Astrocyte (in vitro differentiated cells and primary cell): ENCODE data around the gene CHMP4B. TPM values are rescaled to one million over a fixed set of nuclear protein-coding genes. Genes with fewer than 3 reads are reported as not detected.

ENCODE experiments used
- DNase-seq: peaks from one replicate; pipeline ENCODE4 v3.0.0-alpha.2; 2010; ENCODE audit warnings: low read depth
- FAIRE-seq: peaks from 2 replicates; lab custom pipeline; 2011; peaks lifted over from hg19 to GRCh38; lab: Jason Lieb, UNC
- H2AFZ ChIP-seq: 2 replicates; pipeline ENCODE4 v1.6.0; 2012; ENCODE audit warnings: low read depth, low read length, inconsistent platforms
- H3K27ac ChIP-seq: 2 replicates; pipeline ENCODE4 v1.5.1; 2011; ENCODE audit warnings: low read depth, low read length, inconsistent platforms
- H3K27me3 ChIP-seq: 2 replicates; pipeline ENCODE4 v1.6.0; 2011; ENCODE audit warnings: low read length, inconsistent platforms; ENCODE audit not compliant: insufficient read depth
- H3K36me3 ChIP-seq: 2 replicates; pipeline ENCODE4 v1.5.1; 2011; ENCODE audit warnings: low read length, inconsistent platforms; ENCODE audit not compliant: insufficient read depth
- H3K4me1 ChIP-seq: 2 replicates; pipeline ENCODE4 v1.5.1; 2011; ENCODE audit warnings: low read length, inconsistent platforms; ENCODE audit not compliant: insufficient read depth
- H3K4me2 ChIP-seq: 2 replicates; pipeline ENCODE4 v1.6.0; 2012; ENCODE audit warnings: low read length, inconsistent platforms
- H3K4me3 ChIP-seq: 2 replicates; pipeline ENCODE4 v1.5.1; 2011; ENCODE audit warnings: low read depth, mild to moderate bottlenecking, low read length, inconsistent platforms; ENCODE audit not compliant: insufficient read depth
- H3K79me2 ChIP-seq: 2 replicates; pipeline ENCODE4 v1.6.0; 2012; ENCODE audit warnings: mild to moderate bottlenecking, low read length, inconsistent platforms; ENCODE audit not compliant: insufficient read depth
- H3K9ac ChIP-seq: 2 replicates; pipeline ENCODE4 v1.6.0; 2012; ENCODE audit warnings: mild to moderate bottlenecking, low read length, inconsistent platforms
- H3K9me3 ChIP-seq: 2 replicates; pipeline ENCODE4 v1.5.1; 2012; ENCODE audit warnings: low read depth, mild to moderate bottlenecking, low read length, inconsistent platforms; ENCODE audit not compliant: insufficient read depth
- H4K20me1 ChIP-seq: 2 replicates; pipeline ENCODE4 v1.6.0; 2012; ENCODE audit warnings: low read length, inconsistent platforms; ENCODE audit not compliant: insufficient read depth
- H3K27ac Mint-ChIP-seq: one replicate; pipeline ENCODE4 v1.8.0; 2021; ENCODE audit warnings: mild to moderate bottlenecking, mixed read lengths; ENCODE audit not compliant: unreplicated experiment
- H3K27me3 Mint-ChIP-seq: one replicate; pipeline ENCODE4 v1.8.0; 2021; ENCODE audit warnings: low read depth, mixed read lengths; ENCODE audit not compliant: unreplicated experiment
- H3K36me3 Mint-ChIP-seq: one replicate; pipeline ENCODE4 v1.8.0; 2021; ENCODE audit warnings: low read depth, mixed read lengths; ENCODE audit not compliant: unreplicated experiment
- H3K4me1 Mint-ChIP-seq: one replicate; pipeline ENCODE4 v1.8.0; 2021; ENCODE audit warnings: low read depth, mixed read lengths; ENCODE audit not compliant: unreplicated experiment
- H3K4me3 Mint-ChIP-seq: one replicate; pipeline ENCODE4 v1.8.0; 2021; ENCODE audit warnings: mild to moderate bottlenecking, moderate library complexity, mixed read lengths; ENCODE audit not compliant: unreplicated experiment
- H3K9me3 Mint-ChIP-seq: one replicate; pipeline ENCODE4 v1.8.0; 2021; ENCODE audit warnings: mild to moderate bottlenecking, mixed read lengths; ENCODE audit not compliant: unreplicated experiment
- EZH2 ChIP-seq: IDR thresholded peaks from 2 replicates; pipeline ENCODE4 v1.6.1; 2012; ENCODE audit warnings: mild to moderate bottlenecking, low read length, inconsistent platforms; ENCODE audit not compliant: insufficient read depth
- total RNA-seq: library from RNA; stranded (reverse); gene quantifications from 2 replicates; pipeline ENCODE4 v1.2.1, GENCODE V29; 2021
- TF ChIP-seq, protein P1 (sequence below): IDR thresholded peaks from 2 replicates; pipeline ENCODE4 v1.5.1; 2011; ENCODE audit warnings: low read depth, mild to moderate bottlenecking, inconsistent platforms, low read length, moderate library complexity; ENCODE audit not compliant: insufficient read depth

Gene CHMP4B
- total RNA-seq, 1 donor from 2014 or later, result 90.6 TPM

- Histone ChIP-seq H3K27me3 (peaks cover 9% of the 10 kb centered on the region), H3K9ac (no peak overlapping the region), H3K9me3 (no peaks in the 10 kb centered on the region), H4K20me1 (no peaks in the 10 kb centered on the region), H3K79me2 (no peaks in the 10 kb centered on the region), H3K36me3 (no peaks in the 10 kb centered on the region), H3K4me1 (no peaks in the 10 kb centered on the region), H3K4me3 (no peak overlapping the region), H3K27ac (no peak overlapping the region), H2AFZ (no peak overlapping the region), H3K4me2 (no peak overlapping the region)
- FAIRE-seq (no peak), DNase-seq (no peak)
- TF ChIP-seq, protein P1, sequence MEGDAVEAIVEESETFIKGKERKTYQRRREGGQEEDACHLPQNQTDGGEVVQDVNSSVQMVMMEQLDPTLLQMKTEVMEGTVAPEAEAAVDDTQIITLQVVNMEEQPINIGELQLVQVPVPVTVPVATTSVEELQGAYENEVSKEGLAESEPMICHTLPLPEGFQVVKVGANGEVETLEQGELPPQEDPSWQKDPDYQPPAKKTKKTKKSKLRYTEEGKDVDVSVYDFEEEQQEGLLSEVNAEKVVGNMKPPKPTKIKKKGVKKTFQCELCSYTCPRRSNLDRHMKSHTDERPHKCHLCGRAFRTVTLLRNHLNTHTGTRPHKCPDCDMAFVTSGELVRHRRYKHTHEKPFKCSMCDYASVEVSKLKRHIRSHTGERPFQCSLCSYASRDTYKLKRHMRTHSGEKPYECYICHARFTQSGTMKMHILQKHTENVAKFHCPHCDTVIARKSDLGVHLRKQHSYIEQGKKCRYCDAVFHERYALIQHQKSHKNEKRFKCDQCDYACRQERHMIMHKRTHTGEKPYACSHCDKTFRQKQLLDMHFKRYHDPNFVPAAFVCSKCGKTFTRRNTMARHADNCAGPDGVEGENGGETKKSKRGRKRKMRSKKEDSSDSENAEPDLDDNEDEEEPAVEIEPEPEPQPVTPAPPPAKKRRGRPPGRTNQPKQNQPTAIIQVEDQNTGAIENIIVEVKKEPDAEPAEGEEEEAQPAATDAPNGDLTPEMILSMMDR, result no peak
- TF ChIP-seq EZH2, result no peak
- Mint-ChIP-seq H3K27me3 (peaks cover 37% of the 10 kb centered on the region), H3K9me3 (no peaks in the 10 kb centered on the region), H3K4me3 (no peak overlapping the region), H3K4me1 (no peaks in the 10 kb centered on the region), H3K36me3 (no peaks in the 10 kb centered on the region), H3K27ac (no peak overlapping the region)
These were observed 58.1 kb downstream of the CHMP4B start for GRCh38 chr20:33869283-33869682.

- Histone ChIP-seq H3K9me3 (no peaks in the 10 kb centered on the region), H3K27ac (no peak overlapping the region), H3K9ac (no peak overlapping the region), H3K4me2 (peak overlapping the region; percentile 38), H3K79me2 (no peaks in the 10 kb centered on the region), H4K20me1 (no peaks in the 10 kb centered on the region), H3K4me3 (no peak overlapping the region), H2AFZ (no peak overlapping the region), H3K4me1 (no peaks in the 10 kb centered on the region), H3K27me3 (peaks cover 9% of the 10 kb centered on the region), H3K36me3 (no peaks in the 10 kb centered on the region)
- Mint-ChIP-seq H3K9me3 (no peaks in the 10 kb centered on the region), H3K4me1 (no peaks in the 10 kb centered on the region), H3K27ac (no peak overlapping the region), H3K4me3 (no peak overlapping the region), H3K27me3 (peaks cover 28% of the 10 kb centered on the region), H3K36me3 (no peaks in the 10 kb centered on the region)
- TF ChIP-seq, protein P1, result no peak
- no peak for TF ChIP-seq EZH2
- no peak for DNase-seq
- FAIRE-seq, result no peak
These were observed 60.2 kb downstream of the CHMP4B start for GRCh38 chr20:33871362-33871761.

- TF ChIP-seq, protein P1, result no peak
- no peak for TF ChIP-seq EZH2
- H3K27ac Mint-ChIP-seq, result no peak overlapping the region
- Histone ChIP-seq H3K4me1 (no peaks in the 10 kb centered on the region), H2AFZ (no peak overlapping the region), H3K9ac (no peak overlapping the region), H3K4me2 (no peak overlapping the region), H3K27me3 (peaks cover 6% of the 10 kb centered on the region), H3K9me3 (peaks cover 2% of the 10 kb centered on the region), H3K27ac (no peak overlapping the region), H3K36me3 (no peaks in the 10 kb centered on the region), H4K20me1 (no peaks in the 10 kb centered on the region), H3K4me3 (no peak overlapping the region), H3K79me2 (no peaks in the 10 kb centered on the region)
- peaks cover 12% of the 10 kb centered on the region for H3K9me3 Mint-ChIP-seq
- no peak for DNase-seq
- no peak for FAIRE-seq
- no peak overlapping the region for H3K4me3 Mint-ChIP-seq
- peaks cover 2% of the 10 kb centered on the region for H3K36me3 Mint-ChIP-seq
- H3K4me1 Mint-ChIP-seq, result no peaks in the 10 kb centered on the region
- peaks cover 17% of the 10 kb centered on the region for H3K27me3 Mint-ChIP-seq
These were observed 63.0 kb downstream of the CHMP4B start for GRCh38 chr20:33874129-33874528.
